IPS-NIHi11 (cell line): Measurements from ENCODE around the gene ADARB2.
"Not testable (repeated sequence)": the region's sequence is repeated elsewhere in the genome, so short reads cannot be mapped to it uniquely, and the experiment has no call there.

Experiments
- DNase-seq: peaks from one replicate; pipeline ENCODE4 v3.0.0; 2012; ENCODE audit warnings: mixed read lengths, low spot score

Gene ADARB2

DNA sequence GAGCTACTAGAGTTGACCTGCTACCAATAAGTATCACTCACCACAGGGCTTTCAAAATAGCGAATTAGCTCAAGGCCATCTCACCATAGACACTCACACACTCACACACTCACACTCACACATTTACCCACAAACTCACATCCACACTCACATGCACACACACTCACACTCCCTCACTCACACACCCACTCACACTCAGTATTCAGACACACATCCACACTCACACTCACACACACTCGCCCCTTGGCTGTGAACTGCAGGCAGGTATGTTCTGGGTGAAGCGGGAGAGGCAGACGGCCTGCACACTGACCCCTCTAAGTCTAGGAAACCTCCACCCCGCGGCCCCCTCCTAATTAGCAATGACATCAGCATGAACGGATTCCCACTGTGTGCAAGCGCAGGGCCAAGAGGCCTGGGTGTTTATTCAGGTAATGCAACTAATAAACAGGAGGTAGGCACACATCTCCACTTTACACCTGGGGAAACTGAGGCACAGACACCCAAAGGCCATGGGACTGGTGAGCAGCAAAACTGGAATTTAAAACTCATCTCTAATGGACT, 94.6 kb downstream of the ADARB2 start:
- DNase-seq: no peak

DNA sequence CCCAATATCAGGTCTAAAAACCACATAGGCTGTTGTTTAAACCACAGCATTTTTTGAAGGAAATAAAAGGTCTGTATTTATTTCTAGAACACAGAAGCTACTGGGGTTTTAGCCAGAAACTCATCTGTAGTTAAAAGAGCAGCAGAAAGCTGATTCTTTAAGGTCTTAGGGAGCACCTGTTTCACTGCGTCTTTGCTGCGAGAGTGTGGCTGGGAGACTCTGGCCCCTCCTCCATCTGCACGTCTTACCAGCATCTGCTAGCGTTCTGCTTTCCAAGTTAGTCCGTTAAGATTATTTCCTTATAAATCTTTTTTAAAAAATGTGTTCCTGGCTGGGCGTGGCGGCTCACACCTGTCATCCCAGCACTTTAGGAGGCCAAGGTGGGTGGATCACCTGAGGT, 95.9 kb downstream of the ADARB2 start:
- no peak for DNase-seq

DNA sequence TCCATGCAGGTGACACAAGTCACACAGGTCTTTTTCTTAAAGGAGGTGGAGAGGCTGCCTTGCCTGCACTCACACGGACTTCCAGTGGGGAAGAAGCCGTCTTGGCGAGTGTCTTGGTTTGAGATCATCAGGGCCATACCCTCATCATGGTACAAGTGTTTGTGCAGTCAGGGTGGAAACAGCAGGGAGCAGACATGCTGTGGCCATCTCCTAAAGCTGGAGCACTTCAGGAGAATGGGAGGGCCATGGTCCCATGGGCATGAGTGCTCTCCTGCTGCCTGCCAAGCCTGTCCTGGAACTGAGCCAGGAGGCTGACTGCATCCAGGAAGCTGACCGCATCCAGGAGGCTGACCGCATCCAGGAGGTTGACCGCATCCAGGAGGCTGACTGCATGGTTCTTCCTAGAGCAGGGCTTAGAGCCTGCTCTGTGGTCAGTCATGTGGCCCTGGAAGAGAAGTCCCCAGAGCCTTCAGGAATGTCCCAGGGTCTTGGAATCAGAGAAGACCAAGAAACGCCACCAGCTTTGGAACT, 98.4 kb downstream of the ADARB2 start:
- no peak for DNase-seq

DNA sequence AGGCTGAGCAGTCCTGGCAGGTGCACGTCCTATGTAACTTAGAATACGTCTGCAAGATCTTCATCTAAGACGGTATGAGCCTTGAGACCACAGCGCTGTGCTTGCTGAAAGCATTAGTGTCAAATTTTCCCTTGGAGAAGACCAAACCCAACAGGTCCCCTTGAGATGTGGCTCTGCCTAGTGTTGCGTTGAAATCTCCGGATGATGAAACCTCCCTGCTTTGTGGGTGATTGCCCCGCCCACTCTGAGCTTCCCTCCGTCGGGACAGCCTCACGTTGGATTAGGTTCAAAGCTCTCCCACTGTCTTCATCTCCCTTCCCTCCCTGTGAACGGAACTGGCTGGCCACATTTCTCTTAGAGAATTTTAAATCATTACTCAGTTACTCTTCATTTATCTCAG, 102.0 kb downstream of the ADARB2 start:
- DNase-seq: no peak

DNA sequence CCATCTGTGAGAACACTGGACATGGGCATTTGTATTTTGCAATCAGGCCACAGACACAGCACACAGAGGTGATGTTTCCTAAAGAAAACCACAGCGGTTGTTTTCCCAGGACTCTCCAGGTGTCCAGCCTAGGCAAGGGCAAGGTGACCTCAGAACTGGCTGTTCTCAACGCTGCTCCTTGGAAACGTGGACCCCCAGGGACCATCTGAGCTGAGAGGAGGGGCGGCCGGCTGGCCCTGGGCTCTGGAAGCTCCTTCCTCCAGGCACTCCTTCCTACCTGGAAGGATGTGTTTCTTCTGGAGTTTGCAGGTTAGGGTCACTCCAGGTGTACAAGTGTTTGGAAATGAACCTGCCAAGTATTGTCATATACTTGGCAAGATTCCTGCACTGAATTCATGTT, 103.1 kb downstream of the ADARB2 start:
- no peak for DNase-seq

DNA sequence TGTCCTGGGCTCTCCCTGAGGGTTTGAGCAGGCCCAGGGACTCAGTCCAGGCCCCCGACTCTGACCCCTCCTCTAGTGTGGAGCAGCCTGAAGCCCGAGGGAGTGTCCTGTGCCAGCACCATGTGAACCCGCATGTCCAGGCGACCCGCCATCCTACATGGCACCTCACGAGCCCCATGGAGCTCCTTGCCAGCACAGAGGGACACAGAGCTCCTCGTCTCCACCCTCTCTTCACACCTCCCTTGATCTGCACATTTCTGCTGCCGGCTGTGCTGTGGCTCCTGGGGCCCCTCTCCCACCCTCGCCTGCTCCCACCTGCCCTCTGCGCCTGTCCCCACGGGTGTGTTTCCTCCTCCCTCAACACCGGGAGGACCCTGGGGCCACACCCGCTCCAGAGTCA, 103.5 kb downstream of the ADARB2 start:
- no peak for DNase-seq

DNA sequence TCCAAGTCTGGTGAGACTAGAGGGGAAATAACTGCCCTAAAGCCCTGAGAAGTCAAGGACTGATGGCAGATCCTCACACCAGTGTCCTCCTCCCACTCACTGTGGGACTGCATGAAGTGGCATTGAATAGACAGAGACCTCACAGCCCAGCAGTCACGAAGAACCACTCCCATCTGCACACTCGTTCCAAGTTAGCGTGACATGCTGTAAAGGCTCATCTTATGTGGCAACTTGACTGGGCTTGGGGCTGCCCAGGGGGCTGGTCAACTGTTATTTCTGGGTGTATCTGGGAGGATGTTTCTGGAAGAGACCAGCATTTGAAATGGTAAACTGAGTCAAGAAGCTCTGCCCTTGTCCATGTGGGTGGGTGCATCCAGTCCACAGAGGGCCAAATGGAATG, 104.7 kb downstream of the ADARB2 start:
- no peak for DNase-seq

DNA sequence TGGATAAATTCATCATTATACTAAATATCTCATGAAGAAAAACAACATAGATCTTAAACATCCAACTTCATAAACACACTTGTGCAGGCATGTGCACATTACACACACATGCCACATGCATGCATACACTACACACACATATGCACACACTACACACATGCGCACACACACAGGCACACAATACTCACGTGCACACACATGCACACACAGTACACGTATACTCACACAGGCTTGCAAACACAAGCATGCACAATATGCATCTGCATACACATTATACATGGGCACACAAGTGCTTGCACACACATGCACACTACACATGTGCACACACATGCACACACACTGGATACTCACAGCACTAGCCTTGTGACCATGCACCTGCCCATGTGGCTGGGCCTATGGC, 105.2 kb downstream of the ADARB2 start:
- no peak for DNase-seq

DNA sequence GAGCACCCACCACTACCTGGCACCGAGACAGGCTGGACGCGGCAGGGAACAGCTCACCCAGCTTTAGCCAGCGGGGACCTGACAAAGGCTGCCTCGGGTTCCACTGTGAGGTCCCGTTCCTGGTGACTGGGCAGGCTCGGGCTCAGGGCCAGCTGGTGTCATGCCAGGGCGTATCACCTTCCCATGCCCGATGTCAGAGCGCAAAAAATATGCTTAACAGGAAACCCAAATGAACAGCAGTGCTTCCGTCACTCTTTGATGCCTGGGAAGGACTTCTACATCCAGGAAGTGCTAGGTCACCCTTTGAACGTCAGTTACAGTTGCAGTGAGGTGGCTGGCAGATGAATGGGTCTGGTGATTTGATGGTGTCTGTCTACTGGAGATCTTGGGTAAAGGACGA, 106.0 kb downstream of the ADARB2 start:
- DNase-seq: no peak

DNA sequence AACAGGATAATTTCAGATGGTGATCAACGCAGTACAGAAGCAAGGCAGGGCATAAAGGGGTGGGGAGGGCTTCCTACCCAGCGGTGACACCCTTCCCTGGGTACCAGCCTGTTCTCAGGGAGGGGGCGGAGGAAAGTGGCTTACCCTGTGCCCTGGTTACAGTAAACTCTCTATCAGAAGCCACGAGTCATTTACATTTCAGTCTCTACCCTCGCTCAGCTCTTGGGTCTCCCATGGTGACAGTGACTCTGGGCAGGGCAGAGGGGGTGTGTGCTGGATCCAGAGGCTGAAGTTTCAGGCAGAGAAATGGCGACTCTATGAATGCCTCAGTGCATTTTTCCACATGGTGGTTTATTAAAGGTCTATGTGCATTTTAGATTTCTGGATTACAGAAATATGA, 107.0 kb downstream of the ADARB2 start:
- DNase-seq: no peak

DNA sequence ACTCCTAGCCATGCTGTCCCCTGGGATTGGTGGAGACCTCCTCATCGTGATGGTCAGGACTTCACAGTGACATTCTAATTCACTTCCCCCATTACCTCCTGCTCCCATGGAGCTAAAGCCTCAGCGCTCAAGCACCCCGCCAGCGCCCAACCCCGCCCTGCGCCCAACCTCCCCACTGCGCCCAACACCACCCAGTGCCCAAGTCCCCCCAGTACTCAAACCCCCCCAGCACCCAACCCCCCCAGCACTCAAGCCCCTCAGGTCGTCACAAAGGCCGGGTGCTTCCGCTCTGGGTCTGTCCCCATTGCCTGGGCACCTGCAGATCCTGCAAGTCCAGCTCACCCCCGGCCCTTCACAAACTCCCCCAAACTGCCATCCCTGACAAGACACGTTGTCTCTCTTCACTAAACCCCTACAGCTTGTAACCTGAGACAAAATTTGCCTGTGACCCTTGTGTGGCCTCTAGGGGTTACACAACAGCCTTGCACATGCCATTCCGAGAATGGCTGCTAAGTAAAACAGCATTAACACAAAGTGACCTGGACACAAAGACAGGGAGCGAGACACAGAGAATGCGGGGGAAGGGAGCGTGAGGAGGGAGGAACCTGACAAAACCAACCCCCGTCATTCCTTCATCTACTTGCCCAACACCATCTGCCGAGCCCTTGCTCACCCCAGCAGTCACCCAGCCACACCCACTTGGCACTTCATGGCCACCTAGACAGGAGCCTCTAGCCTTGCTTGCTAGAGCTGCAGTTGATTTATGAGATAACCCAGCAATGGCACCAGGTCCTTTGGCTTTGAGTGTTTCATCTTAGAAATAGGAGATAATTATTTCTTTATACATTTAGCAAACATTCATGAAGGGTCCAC, 107.8 kb downstream of the ADARB2 start:
- peak; percentile 37 for DNase-seq

DNA sequence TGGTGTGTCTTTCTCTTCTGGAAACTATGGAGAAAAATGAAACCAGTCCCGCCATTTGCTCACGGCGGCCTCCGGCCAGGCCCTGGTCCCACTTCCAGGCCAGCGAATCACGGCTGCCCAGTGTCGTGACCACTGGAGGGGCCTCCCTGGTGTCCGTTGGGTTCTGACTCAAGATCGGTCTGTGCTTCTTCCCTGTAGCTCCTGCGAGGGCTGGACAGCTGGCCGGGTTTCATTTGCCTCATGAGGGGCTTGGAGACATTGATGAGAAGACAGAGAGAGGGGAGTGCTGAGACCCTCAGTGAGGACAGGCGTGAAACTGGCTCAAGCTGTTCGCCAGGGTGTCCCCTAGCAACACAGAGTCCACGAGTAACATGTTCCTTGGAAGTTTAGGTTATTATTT, 108.6 kb downstream of the ADARB2 start:
- DNase-seq: no peak

DNA sequence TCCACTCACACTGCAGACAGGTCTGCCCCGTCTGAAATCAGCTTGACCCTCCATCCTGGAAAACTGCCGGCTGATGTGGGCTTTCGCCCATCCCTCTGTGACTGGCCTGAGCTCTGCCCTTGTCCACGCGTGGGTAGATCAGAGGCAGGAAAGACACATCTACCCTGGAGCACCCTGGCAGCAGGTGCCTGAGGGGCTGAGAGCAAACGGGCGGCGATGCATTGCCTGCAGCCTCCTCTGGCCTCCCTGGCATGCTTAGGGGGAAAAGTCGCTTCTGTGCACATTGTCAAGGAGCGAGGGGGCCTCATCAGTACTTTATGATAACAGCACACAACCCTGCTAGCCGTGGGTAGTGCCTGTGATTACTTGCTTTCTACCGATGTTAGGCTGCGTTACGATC, 109.4 kb downstream of the ADARB2 start:
- DNase-seq: no peak

DNA sequence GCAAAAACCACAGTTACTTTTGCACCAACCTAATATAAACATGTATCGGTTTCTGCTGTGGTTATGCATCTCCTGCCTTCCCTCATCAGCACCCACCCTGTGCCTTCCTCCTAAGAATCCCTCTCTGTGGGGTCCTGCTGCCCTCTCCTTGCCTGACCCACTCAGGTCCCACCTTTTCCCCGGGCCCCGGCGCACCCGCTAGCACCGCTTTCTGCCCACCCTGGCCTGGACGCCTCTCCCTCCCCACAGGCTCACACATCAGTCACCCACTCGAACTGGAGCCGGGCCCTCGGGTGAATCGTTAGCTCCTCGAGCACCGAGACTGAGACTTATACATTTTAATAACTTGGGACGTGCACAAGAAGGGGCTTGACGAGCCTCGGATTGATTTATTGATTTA, 110.5 kb downstream of the ADARB2 start:
- DNase-seq: no peak

DNA sequence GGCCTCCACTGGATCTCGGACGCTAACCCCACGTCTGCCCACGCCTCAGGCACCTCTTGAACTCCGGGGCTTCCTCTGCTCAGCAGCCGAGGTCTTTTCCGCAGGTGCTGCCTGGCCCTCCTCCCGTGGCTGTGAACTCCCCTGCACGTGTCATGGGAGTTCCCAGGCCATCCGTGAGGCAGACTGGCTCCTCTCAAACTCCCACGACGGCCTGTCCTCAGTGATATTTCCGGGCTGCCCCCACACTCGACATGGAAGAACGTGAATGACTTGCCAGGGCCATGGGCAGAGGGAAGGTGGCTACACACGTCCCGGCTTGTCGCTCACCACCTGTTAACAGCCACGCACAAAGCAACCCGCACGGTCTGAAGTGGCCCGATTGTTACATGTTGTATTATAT, 110.9 kb downstream of the ADARB2 start:
- DNase-seq: no peak

DNA sequence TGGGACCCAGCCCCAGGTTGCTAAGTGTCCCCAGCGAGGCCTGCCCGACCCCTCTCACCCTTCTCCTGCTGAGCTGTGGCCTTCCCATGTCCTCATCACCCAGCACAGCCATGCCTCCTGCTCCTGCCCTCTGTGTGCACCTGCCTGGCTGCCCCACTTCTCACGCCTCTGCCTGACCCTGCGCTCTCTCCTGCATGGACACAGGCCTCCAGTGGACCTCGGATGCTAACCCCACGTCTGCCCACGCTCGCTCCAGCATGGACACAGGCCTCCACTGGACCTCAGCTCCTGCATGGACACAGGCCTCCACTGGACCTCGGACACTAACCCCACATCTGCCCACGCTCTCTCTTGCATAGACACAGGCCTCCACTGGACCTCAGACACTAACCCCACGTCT, 111.6 kb downstream of the ADARB2 start:
- DNase-seq: no peak

DNA sequence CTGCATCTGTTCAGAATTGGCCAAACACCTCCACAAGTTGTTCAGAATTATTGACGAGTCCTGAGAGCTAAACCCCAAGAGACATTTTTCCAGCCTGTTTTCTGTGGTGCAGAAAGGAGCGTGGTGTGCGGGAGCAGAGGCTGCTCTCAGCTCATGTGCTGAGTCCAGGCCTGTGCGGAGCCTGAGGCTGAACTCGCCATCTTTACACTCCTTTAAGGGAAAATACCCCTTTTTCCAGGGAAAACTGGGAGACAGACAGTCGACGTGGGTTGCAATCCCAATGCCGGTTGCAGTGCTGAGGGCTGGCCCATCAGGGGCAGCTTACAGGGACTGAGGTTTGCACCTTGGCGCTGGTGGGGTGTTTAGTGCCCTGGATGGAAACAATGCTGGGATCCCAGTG, 112.2 kb downstream of the ADARB2 start:
- DNase-seq: no peak

DNA sequence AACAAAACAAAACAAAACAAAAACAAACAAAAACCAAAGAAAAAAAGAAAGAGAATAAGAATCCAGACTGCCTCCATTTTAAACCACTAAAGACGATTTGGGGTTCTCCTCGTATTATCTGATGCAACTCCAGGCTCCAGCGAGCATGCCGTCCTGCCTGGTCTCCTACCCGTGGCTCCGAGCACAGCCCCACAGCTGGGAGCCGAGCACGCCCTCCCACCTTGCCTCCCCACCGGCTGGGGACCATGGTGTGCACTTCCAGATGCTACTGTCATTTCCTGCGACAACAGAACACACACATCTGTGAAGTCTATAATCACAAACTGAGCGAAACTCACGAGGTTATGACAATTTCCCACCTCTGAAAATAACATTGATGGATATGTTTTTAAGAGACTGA, 113.1 kb downstream of the ADARB2 start:
- no peak for DNase-seq

DNA sequence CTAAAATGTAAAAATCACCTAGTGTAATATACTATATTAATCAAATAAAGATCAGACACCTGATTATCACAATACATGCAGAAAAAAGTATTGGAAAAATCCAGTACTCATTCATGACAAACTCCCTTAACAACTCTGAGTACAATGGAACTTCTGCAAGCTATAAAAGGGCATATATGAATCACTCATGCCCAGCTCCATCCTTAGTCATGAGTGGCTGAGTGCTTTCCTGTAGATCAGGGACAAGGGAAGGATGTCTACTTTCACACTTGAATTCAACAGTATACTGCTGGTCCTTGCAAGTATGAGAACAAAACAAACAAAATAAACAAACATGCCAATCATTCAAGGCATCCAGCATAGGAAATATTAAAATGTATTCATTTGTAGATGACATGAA, 116.5 kb downstream of the ADARB2 start:
- no peak for DNase-seq

DNA sequence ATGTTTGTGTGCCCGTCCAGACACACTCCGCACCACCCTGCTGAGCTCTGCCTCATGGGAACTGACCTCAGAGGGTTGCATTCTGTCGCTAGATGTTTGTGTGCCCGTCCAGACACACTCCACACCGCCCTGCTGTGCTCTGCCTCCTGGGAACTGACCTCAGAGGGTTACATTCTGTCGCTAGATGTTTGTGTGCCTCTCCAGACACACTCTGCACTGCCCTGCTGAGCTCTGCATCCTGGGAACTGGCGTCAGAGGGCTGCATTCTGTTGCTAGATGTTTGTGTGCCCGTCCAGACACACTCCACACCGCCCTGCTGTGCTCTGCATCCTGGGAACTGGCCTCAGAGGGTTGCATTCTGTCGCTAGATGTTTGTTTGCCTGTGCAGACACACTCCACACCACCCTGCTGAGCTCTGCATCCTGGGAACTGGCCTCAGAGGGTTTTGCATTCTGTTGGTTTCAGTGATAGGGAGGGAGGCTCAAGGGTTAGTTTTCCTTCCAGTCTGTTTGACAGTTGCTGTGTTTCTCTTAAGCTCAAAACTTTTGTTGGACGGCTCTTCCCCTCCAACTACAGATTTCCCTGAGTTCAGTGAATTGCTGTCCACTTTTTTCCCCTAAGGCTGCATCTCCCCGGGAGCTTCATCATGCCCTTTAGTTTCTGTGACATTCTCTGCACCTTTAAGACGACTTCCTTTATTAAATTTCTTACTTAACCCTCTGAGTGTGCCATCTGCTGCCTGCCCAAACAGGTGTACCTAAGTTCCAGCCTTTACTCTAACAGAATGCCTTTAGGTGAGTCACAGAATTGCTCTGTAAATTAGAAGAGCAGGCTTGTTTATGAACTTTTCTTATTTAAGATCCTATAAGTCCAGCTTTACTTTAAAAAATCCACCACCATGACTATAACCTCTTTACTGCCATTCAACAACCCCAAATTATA, 119.7 kb downstream of the ADARB2 start:
- not testable (repeated sequence) for DNase-seq

DNA sequence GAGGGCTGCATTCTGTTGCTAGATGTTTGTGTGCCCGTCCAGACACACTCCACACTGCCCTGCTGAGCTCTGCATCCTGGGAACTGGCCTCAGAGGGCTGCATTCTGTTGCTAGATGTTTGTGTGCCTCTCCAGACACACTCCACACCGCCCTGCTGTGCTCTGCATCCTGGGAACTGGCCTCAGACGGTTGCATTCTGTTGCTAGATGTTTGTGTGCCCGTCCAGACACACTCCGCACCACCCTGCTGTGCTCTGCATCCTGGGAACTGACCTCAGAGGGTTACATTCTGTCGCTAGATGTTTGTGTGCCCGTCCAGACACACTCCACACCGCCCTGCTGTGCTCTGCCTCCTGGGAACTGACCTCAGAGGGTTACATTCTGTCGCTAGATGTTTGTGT, 120.6 kb downstream of the ADARB2 start:
- not testable (repeated sequence) for DNase-seq

DNA sequence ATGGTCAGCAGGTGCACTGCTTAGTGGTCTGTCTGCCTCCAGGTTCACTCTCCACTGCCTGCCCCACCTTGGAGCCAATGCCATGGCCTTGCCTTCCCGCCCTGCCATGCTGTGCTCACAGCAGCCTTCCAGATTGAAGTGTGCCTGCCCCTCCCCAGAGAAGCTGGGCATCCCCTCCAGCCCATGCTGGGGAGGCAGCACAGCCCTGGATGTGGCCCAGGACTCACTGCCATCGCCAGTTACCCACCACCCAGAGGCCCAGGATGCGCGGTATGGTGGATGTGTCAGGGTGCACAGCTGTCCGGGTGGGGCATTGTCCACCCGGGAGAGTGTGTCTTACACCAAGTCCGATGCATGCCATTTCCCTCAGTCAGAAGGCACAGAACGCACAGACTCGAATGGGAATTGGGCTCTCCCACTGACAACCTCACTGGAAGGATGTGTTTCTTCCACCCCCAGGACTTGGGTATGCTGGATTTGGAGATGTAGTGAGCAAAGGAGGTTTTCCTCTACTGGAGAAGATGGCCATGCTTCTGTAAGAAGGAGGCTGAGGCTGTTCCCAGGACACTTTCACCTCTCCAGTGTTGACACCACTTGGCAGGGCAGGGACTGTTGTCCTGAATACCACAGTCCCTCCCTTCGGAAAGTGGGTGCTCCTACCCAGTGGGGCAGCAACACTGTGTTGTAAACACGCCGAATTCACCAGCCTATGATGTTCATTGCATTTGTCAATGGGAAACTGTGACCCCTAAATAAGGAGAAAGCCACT, 122.0 kb downstream of the ADARB2 start:
- no peak for DNase-seq
